CD1c-positive myeloid dendritic cell (primary cell): ENCODE measurements around the gene SGPP2.
"Not testable (repeated sequence)": the region's sequence is repeated elsewhere in the genome, so short reads cannot be mapped to it uniquely, and the experiment has no call there.

ENCODE experiments used
- DNase-seq: peaks from one replicate; pipeline ENCODE4 v3.0.0-alpha.2; 2016; ENCODE audit errors: extremely low spot score

SGPP2 gene, protein sequence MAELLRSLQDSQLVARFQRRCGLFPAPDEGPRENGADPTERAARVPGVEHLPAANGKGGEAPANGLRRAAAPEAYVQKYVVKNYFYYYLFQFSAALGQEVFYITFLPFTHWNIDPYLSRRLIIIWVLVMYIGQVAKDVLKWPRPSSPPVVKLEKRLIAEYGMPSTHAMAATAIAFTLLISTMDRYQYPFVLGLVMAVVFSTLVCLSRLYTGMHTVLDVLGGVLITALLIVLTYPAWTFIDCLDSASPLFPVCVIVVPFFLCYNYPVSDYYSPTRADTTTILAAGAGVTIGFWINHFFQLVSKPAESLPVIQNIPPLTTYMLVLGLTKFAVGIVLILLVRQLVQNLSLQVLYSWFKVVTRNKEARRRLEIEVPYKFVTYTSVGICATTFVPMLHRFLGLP

DNA sequence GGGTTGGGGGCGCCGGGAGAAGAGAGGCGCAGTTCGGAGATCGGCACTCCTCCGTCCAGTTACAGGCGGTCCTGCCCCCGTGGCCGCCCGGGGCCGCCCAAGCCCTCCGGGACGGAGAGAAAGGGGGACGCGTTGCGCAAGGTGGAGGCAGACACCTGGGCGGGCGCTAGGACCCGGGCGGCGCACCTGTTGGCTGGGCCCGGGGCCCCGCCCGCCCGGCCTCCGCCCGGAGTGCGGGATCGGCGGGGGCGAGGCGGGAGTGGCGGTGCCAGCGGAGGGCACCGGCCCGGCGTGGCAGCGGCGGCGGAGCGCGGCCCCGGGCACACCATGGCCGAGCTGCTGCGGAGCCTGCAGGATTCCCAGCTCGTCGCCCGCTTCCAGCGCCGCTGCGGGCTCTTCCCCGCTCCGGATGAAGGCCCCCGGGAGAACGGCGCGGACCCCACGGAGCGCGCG, at the start of gene SGPP2:
SGPP2 (plus strand) TSS at position 268 of the 453 bp plus-strand sequence; CDS start at position 328, 60 bp downstream.
- DNase-seq = peak; percentile 8

DNA sequence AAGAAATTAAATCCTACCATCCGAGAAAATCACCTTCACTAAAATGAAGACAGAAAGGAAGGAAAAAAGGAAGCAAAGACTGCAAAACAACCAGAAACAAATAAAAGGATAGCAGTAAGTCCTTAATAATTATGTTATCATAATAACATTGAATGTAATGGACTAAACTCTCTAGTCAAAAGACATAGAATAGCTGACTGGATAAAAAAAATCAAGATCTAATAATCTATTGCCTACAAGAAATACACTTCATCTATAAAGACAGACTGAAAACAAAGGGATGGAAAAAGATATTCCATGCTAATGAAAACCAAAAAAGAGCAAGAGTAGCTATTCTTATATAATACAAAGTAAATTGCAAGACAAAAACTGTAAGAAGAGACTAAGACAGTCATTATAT, 48.5 kb upstream of the SGPP2 start:
- DNase-seq = no peak

DNA sequence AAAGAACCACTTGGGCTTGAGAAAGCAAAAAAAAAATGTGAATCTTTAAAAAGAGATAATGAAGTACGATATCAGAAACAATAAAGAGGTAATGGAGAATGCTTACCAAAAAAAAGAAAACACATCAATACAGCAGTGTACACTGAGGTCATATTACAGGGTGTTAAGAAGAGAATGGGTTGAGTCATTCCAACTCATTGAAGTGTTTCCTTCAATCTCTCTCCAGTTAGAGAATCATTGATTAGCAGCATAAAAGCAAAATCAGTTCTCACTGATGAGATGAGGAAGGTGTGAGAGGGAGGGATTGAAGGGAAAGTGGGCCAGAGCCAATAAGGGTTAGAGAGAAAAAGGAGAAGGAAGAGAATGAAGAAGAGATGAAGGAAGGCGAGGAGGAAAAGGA, 43.9 kb upstream of the SGPP2 start:
- no peak for DNase-seq

DNA sequence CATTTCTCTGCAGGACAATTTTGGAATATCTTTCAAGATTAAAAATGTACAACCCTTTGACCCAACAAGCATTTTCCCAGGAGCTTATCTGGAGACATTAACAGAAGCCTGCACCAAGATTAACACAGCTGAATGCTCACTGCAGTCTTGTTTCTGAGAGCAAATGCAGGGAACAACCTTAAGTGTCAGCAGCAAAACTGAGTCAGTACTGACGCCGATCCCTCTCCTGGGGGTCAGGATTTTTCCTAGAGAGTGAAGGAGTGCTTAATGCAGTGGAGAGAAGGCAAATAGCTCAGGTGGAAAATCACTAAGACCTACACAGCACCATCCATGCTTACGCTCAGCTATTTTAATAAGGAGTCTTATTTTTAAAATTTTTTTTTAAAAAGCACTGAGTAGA, 42.8 kb upstream of the SGPP2 start:
- no peak for DNase-seq

DNA sequence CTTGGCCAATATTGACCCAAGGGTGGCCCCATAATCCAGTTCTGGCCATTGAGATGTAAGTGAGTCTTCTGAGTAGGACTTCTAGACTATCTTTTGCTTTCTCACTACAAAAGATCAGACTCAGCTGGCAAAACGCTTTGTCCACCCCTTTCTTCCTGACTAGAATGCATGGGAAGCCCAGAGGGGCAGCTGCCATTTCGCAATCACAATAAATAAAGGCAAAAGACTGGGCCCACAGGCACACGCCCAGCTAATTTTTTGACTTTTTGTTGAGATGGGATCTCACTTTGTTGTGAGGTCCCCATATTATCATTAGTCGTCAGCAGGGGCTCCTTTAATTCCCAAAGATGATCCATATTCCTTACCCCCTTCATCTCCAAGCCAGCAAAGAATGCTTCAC, 41.1 kb upstream of the SGPP2 start:
- no peak for DNase-seq

DNA sequence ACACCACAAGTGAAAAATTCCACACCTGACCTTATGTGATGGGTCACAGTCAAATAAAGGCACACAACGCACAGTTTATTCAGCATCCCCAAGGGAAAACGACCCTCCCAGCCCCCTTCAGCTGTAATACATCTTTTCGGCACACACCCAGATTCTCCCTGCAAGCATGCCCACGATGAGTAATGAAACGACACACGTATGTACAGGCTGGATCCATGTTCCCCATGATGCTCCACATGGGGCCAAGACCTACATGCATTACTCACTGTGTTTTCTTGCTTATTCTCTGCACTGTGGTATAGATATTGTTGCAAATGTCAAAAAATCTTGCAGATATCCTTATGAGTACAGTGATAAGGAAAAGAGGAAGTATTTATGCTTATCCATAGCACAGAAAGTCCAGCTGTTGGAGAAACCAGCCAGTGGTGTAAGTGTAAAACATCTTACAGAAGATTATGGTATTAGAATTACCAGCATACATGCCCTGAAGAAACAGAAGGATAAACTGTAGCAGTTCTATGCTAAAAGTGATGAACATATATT, 32.5 kb upstream of the SGPP2 start:
- DNase-seq = no peak

DNA sequence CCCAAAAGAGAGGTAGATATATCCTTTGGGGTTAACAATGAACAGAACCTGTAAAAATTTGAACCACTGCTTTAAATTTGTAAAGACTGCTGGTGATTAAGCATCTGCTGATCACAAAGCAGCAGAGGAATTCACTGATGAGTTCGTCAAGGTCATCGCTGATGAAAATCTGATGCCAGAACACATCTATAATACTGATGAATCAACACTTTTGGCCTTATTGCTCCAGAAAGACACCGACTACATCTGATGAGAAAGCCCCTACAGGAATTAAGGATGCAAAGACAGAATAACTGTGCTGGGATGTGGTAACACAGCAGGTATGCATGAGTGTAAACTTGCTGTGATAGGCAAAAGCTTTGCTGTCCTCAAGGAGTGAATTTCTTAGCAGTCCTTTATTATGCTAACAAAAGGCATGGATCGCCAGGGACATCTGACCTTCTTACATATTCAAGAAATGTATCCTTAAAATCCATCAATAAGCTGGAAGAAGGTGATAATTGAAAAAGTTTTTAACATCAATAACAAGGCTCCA, 30.5 kb upstream of the SGPP2 start:
- no peak for DNase-seq

DNA sequence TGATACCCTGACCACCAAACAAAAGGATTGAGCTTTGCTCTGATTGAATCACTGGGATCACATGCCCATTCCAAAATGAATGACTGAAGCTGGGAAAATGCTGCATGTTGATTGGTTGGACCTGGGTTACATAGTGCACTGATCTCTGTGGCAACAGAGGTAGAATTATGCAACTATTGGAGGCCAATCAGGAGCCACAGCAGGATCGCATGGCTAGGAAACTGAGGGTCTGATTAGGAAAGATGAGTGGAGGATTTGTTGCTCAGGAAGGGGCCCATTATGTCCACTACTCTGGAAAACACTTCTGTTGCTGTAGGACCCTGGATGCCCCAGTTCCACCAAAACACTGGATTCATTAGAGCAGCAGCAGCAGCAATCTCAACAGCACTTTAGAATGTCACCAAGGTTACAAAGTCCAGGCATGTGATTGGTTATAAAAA, 25.9 kb upstream of the SGPP2 start:
- no peak for DNase-seq

DNA sequence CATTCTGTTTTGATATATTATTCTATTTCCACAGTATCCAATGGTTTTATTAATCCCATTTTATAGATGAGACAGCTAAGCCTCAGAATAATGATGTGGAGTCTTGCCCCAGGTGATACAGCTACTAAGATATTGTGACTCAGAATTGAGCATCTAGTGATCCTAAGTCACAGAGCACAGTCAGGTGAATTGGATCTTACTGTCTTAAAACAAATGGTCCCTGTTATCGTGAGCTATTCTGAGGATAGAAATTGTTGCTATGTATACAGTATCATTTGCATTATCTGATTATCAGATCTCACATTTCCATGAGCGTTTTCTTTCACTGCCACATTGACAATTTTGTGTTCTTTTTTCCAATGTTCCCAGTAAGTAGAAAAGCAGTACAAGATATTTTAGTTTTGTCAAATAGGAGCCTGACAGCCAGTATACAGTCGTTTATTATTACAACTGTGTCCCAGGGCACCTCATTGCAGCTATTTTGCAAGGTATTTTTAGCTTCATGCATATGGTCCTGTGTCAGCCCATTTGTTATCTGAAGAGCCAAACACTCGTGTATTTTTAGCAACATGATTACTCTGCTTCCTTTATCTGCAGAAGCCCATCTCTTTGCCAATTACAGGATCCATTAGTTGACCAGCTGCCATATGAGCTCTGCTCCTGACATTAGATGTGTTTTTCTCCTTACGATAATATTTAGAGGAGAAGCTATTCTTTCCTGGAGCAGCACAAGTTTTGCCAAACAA, 25.1 kb upstream of the SGPP2 start:
- DNase-seq = no peak

DNA sequence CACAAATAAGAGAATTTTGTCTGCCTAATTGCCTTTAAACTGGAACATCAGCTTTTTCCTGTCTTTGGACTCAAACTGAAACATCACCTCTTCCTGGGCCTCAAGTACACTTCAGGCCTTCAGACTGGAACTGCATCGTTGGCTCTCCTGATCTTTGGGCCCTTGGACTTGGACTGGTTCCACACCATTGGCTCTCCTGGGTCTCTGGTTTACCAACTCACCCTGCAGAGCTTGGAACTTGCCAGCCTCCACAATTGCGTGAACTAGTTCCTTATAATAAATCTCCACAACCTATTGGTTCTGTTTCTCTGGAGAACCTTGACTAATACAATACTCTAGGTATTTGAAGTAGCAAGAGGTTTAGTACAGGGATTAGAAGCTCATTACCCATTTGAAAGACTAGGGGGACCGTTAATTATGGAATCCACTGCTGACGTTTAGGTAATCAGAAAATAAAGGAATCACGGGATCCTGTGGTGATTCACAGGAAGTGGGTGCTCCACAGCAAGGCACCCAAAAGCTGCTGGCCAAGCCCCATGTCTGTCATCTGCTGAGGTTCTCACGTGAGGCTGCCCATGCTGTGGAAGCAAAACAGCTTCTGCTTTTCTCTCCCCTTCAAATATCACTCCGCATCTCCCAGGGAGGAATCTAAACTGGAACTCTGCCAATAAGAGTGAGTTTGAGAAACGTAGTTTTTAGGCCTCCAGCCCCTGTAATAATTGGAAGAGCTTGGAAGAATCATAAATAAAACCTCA, 20.0 kb upstream of the SGPP2 start:
- peak; percentile 82 for DNase-seq

DNA sequence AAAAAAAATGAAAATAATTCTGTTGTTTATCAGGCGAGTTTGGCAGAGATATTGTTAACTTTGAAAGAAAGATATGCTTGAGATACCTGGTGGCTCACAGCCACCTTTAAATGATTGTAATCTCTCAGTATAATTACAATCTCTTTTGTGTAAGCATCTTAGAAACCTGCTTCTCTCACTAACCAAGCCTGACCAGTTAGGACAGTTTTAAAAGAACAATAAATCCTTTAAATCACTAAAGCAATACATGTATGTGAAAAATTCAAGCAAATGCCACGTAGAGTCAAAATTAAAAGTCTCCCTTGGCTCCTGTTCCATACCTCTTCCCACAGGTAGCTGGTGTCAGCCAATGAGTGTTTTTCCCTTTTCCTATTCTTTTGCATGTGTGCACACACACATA, 15.7 kb upstream of the SGPP2 start:
- DNase-seq = no peak

DNA sequence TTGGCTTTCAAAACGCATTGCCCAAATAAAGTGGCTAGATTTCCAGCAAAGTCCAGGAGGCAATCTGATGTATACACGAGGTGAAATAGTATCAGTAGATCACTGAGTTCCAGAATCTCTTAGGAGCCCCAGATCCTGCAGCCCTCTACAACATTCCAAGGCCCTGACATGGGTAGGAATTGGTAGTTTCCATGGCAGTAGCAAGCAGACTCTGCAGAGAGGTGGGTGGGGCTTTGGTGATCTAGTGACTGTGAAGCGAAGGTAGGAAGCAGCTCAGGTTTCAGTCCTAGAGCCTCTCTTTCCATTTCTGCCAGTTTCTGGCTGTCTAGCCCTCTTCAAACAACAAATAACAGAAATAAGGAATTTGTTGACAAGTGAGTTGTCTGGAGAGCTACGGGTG, 13.8 kb upstream of the SGPP2 start:
- no peak for DNase-seq

DNA sequence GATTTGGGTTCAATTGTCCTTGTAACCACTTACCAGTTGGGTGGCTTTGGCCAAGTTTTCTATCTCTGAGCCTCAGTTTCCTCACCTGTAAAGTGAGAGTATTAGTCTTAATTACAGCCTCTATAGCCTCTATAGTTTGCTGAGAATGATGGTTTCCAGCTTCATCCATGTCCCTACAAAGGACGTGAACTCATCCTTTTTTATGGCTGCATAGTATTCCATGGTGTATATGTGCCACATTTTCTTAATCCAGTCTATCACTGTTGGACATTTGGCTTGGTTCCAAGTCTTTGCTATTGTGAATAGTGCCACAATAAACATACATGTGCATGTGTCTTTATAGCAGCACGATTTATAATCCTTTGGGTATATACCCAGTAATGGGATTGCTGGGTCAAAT, 12.0 kb upstream of the SGPP2 start:
- not testable (repeated sequence) for DNase-seq

DNA sequence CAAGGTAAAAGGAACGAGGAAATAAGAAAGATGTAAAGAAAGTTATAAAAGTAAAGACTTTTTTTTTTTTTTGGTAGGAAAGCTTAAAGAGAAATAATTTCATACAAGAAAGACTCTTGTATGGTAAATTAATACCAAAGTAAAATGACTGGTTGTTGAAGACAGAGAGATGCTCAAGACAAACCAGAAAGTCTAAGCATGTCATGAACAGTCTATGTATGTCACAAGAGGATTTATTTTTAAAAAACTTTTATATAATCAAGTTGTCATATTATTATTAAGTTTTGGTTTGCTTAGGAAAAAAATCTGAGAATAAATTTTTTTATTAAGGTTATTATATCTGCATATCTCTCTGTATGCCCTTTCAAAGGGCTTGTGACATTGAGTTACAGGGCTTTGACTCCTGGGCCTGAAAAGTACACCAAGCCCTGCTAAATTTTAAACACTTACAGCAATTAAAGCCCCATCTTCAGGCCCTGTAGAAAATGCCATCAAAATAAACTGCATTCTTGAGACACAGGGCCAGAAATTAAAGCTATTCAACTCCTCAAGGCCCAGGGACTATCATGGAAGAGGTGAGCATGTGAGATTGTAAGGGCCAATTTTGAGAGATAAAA, 10.9 kb upstream of the SGPP2 start:
- no peak for DNase-seq

DNA sequence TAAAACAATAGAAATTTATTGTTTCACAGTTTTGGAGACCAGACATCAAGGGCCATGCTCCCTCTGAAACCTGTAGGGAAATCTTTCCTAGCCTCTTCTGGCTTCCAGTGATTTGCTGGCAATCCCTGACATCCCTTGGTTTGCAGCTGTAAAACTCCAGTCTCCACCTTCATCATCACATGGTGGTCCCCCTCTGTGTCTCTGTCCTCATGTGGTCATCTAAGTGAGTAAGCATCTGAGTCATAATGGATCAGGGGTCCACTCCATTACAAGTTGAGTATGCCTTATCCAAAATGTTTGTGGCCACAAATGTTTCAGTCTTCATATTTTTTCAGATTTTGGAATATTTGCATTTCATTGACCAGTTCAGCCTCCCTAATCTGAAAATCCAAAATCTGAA, 5.6 kb upstream of the SGPP2 start:
- DNase-seq = no peak

DNA sequence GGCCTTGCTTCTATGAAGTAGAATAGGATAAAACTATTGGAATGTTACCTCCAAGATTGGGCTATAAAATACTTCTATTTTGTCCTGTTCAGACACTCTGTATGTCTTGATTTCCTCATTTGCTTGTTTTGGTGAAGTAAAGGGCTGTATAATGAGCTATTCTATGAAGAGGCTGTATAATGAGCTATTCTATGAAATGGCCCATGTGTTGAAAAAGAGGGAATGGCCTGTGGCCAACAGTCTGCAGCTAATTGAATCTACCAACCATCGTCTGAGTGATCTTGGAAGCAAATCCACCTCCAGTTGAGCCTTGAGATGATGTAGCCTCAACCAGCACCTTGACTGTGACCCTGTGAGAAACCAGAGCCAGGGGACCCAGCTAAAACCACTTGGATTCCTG, 3.8 kb upstream of the SGPP2 start:
- no peak for DNase-seq

DNA sequence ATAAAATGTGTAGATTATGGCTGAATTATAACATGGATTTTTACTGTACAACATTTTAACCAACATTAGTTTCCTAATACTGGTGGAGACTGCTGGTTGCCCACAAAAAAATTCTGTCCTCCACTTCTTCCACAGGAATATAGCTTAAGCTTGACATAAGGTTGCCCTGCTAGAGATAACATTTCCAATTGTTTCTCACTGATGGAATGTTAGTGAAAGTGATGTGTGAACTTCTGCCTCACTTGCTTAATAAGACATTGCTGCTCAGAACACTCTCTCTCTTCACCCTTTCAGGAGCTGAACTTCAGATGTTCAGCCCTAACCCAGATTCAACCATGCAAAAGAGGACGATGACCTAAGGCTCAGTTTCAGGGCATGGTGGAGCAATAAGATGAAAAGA, 2.7 kb upstream of the SGPP2 start:
- DNase-seq = no peak

DNA sequence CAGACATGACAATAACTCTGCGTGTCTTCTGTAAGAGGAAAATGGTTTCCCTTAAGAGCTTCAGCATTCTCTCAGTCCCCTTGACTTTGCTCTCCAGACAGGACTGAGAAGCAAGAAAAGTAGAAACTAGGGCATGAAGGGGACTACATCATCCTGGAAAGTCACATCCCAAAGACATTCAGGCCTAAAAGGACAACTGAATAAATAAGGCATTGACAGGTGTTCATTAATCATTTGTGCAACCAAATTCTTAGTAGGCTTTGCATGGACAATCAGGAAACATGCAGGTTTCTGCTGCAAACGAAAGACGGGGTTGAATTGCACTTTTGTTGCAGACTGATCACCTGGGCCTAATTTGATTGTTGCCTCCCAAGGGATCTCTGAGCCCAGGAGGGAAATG, 1.2 kb upstream of the SGPP2 start:
- no peak for DNase-seq

DNA sequence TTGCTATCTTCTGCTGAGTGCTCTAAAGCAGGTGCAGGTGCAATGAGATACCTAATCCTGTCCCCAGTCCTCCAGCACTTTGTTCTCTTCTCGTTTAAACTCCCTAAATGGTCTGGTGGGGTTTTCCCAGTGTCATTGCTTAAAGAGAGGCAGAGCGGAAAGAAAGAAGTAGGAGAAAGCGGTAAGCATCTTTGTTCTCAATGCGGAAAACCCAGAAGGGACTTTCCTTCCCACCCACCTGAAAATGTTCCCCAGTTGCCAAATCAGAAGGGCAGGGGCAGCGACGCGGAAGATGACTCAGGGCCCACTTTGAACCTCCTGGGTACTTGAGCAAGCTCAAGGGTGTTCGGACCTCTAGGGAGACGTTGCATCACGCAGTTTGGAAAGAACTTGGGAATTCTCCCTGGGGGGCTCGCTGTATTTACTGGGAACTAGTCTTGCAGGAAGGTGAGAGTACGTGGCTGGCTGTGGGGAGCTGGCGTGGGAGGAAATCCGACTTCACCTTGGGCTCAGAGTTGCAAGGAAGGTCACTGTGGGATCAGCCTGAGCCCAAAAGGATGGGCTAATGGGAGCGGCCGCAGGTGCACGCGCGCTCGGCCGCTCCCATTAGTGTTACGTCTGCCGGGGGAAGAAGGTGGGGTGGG, 589 bp upstream of the SGPP2 start:
- DNase-seq = peak; percentile 73

DNA sequence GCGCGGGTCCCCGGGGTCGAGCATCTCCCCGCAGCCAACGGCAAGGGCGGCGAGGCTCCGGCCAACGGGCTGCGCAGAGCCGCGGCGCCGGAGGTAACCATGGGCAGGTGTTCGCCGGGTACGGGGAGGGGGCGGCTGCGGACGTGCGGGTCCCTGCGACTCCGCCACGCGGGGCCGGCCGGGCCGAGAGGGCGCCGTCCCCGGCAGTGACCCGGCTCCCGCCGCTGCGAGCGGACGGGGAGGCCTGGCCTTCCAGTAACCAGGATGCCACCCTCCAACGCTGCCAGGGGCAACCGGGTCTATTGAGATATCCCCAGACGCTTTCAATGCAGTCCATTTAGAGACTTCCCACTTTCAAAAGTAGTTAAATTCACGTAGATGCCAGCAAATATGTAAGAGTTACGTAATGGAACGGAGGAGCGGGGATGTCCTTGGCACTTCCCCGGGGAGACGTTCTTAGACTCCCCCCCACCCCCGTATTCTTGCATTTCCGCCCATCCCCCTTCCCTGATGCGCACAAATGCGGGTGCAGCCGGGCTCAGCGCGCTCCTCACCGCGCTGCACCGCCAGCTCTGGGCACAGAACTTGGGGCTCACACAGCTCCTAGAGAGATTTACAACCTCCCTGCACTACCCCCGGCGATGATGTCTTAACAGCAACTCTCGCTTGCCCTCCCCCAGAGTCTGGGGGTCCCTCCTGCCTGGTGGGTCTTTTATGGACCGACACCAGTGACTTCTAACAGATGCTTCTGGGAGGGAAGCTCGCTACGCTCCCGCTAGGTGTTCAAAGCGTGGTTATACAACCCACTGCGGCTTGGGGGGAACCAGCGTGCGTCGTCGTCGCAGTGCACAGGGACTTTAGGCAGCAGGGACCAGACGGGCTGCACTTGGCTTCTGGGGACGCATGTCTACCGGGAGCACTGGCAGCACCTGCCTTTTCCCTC, 657 bp downstream of the SGPP2 start:
- peak; percentile 50 for DNase-seq
